Stimulated activated naive CD8-positive, alpha-beta T cell treated with anti-CD3 and anti-CD28 coated beads, Interleukin-15, Interleukin-2, amounts not matched to agents 100 ng/mL and 50 ng/mL, for 24 hours (primary cell): Measurements from ENCODE around the gene APBA1.

Experiments used
- H3K27ac Mint-ChIP-seq: one replicate; pipeline ENCODE4 v1.8.0; 2021; ENCODE audit warnings: mild to moderate bottlenecking, mixed read lengths
- H3K27me3 Mint-ChIP-seq: one replicate; pipeline ENCODE4 v1.8.0; 2021; ENCODE audit warnings: mixed read lengths
- H3K36me3 Mint-ChIP-seq: one replicate; pipeline ENCODE4 v1.8.0; 2021; ENCODE audit warnings: low read depth, mixed read lengths
- H3K4me1 Mint-ChIP-seq: one replicate; pipeline ENCODE4 v1.8.0; 2021; ENCODE audit warnings: low read depth, mixed read lengths
- H3K4me3 Mint-ChIP-seq: one replicate; pipeline ENCODE4 v1.8.0; 2021; ENCODE audit warnings: mild to moderate bottlenecking, mixed read lengths
- H3K9me3 Mint-ChIP-seq: one replicate; pipeline ENCODE4 v1.8.0; 2021; ENCODE audit warnings: mixed read lengths

Gene APBA1

GRCh38 chr9:69433392-69433791 lies 238.8 kb downstream of the APBA1 start:
- Mint-ChIP-seq H3K27ac (no peak overlapping the region), H3K4me3 (no peak overlapping the region), H3K4me1 (no peaks in the 10 kb centered on the region), H3K9me3 (no peaks in the 10 kb centered on the region), H3K27me3 (no peaks in the 10 kb centered on the region), H3K36me3 (no peaks in the 10 kb centered on the region)

GRCh38 chr9:69432623-69433022 lies 239.5 kb downstream of the APBA1 start:
- Mint-ChIP-seq H3K4me3 (no peak overlapping the region), H3K27ac (no peak overlapping the region), H3K4me1 (no peaks in the 10 kb centered on the region)

GRCh38 chr9:69431777-69432176 lies 240.4 kb downstream of the APBA1 start:
- Mint-ChIP-seq H3K36me3 (no peaks in the 10 kb centered on the region), H3K4me1 (no peaks in the 10 kb centered on the region), H3K4me3 (no peak overlapping the region), H3K27ac (no peak overlapping the region), H3K27me3 (no peaks in the 10 kb centered on the region), H3K9me3 (no peaks in the 10 kb centered on the region)

More at GRCh38 chr9:69432623-69433022, 239.5 kb downstream of the APBA1 start:
- H3K36me3 Mint-ChIP-seq = no peaks in the 10 kb centered on the region
- no peaks in the 10 kb centered on the region for H3K9me3 Mint-ChIP-seq
- H3K27me3 Mint-ChIP-seq = no peaks in the 10 kb centered on the region

GRCh38 chr9:69431203-69431602 lies 241.0 kb downstream of the APBA1 start:
- Mint-ChIP-seq H3K4me3 (no peak overlapping the region), H3K9me3 (no peaks in the 10 kb centered on the region), H3K4me1 (no peaks in the 10 kb centered on the region), H3K27ac (no peak overlapping the region), H3K27me3 (no peaks in the 10 kb centered on the region), H3K36me3 (no peaks in the 10 kb centered on the region)

GRCh38 chr9:69430206-69430605 lies 242.0 kb downstream of the APBA1 start:
- Mint-ChIP-seq H3K4me3 (no peak overlapping the region), H3K27me3 (no peaks in the 10 kb centered on the region)

GRCh38 chr9:69429281-69429680 lies 242.9 kb downstream of the APBA1 start:
- Mint-ChIP-seq H3K4me3 (no peak overlapping the region), H3K4me1 (no peaks in the 10 kb centered on the region), H3K36me3 (no peaks in the 10 kb centered on the region), H3K27ac (no peak overlapping the region), H3K27me3 (no peaks in the 10 kb centered on the region), H3K9me3 (no peaks in the 10 kb centered on the region)

More at GRCh38 chr9:69430206-69430605, 242.0 kb downstream of the APBA1 start:
- no peaks in the 10 kb centered on the region for H3K9me3 Mint-ChIP-seq
- no peaks in the 10 kb centered on the region for H3K4me1 Mint-ChIP-seq
- no peaks in the 10 kb centered on the region for H3K36me3 Mint-ChIP-seq
- no peak overlapping the region for H3K27ac Mint-ChIP-seq

GRCh38 chr9:69428017-69428785 lies 244.0 kb downstream of the APBA1 start:
- H3K4me1 Mint-ChIP-seq = no peaks in the 10 kb centered on the region
- H3K9me3 Mint-ChIP-seq = no peaks in the 10 kb centered on the region
- no peaks in the 10 kb centered on the region for H3K36me3 Mint-ChIP-seq
- no peak overlapping the region for H3K4me3 Mint-ChIP-seq
- no peak overlapping the region for H3K27ac Mint-ChIP-seq
- H3K27me3 Mint-ChIP-seq = no peaks in the 10 kb centered on the region

GRCh38 chr9:69427286-69427685 lies 244.9 kb downstream of the APBA1 start:
- no peaks in the 10 kb centered on the region for H3K4me1 Mint-ChIP-seq
- no peaks in the 10 kb centered on the region for H3K9me3 Mint-ChIP-seq
- no peaks in the 10 kb centered on the region for H3K27me3 Mint-ChIP-seq
- no peak overlapping the region for H3K4me3 Mint-ChIP-seq
- H3K27ac Mint-ChIP-seq = no peak overlapping the region
- H3K36me3 Mint-ChIP-seq = no peaks in the 10 kb centered on the region

- no peak overlapping the region for H3K4me3 Mint-ChIP-seq
- H3K36me3 Mint-ChIP-seq = no peaks in the 10 kb centered on the region
- no peak overlapping the region for H3K27ac Mint-ChIP-seq
- no peaks in the 10 kb centered on the region for H3K9me3 Mint-ChIP-seq
- no peaks in the 10 kb centered on the region for H3K4me1 Mint-ChIP-seq
- H3K27me3 Mint-ChIP-seq = no peaks in the 10 kb centered on the region
Measured at GRCh38 chr9:69425136-69425801, 246.9 kb downstream of the APBA1 start.

- no peaks in the 10 kb centered on the region for H3K4me1 Mint-ChIP-seq
- H3K27ac Mint-ChIP-seq = no peak overlapping the region
- H3K9me3 Mint-ChIP-seq = no peaks in the 10 kb centered on the region
- H3K36me3 Mint-ChIP-seq = no peaks in the 10 kb centered on the region
- H3K27me3 Mint-ChIP-seq = peaks cover 12% of the 10 kb centered on the region
- H3K4me3 Mint-ChIP-seq = no peak overlapping the region
Measured at GRCh38 chr9:69421908-69422801, 250.0 kb downstream of the APBA1 start.

- Mint-ChIP-seq H3K36me3 (no peaks in the 10 kb centered on the region), H3K9me3 (no peaks in the 10 kb centered on the region), H3K27me3 (peaks cover 12% of the 10 kb centered on the region), H3K27ac (no peak overlapping the region), H3K4me1 (no peaks in the 10 kb centered on the region), H3K4me3 (no peak overlapping the region)
Measured at GRCh38 chr9:69420611-69421270, 251.4 kb downstream of the APBA1 start.

- Mint-ChIP-seq H3K27ac (no peak overlapping the region), H3K27me3 (peaks cover 4% of the 10 kb centered on the region), H3K36me3 (no peaks in the 10 kb centered on the region), H3K9me3 (no peaks in the 10 kb centered on the region), H3K4me3 (no peak overlapping the region), H3K4me1 (no peaks in the 10 kb centered on the region)
Measured at GRCh38 chr9:69412741-69413150, 259.4 kb downstream of the APBA1 start.

GRCh38 chr9:69411931-69412740 lies 260.0 kb downstream of the APBA1 start:
- no peaks in the 10 kb centered on the region for H3K9me3 Mint-ChIP-seq
- no peak overlapping the region for H3K27ac Mint-ChIP-seq
- no peaks in the 10 kb centered on the region for H3K4me1 Mint-ChIP-seq
- no peak overlapping the region for H3K4me3 Mint-ChIP-seq
- H3K36me3 Mint-ChIP-seq = no peaks in the 10 kb centered on the region
- H3K27me3 Mint-ChIP-seq = peaks cover 4% of the 10 kb centered on the region

- H3K4me1 Mint-ChIP-seq = no peaks in the 10 kb centered on the region
- peaks cover 4% of the 10 kb centered on the region for H3K27me3 Mint-ChIP-seq
- H3K27ac Mint-ChIP-seq = no peak overlapping the region
- H3K4me3 Mint-ChIP-seq = no peak overlapping the region
- no peaks in the 10 kb centered on the region for H3K36me3 Mint-ChIP-seq
- no peaks in the 10 kb centered on the region for H3K9me3 Mint-ChIP-seq
Measured at GRCh38 chr9:69411246-69411645, 260.9 kb downstream of the APBA1 start.
